ENCODE results near the gene SUCLG1. TPM values are rescaled to one million over a fixed set of nuclear protein-coding genes. Genes with fewer than 3 reads are reported as not detected.
A peak's percentile ranks its signal among the peaks of the same experiment; 100 is the strongest.

SUCLG1 gene
- total and polyA plus RNA-seq, 8 donors = 33.1 to 69.5 (median 43.0) TPM

- TF ChIP-seq, protein P1, sequence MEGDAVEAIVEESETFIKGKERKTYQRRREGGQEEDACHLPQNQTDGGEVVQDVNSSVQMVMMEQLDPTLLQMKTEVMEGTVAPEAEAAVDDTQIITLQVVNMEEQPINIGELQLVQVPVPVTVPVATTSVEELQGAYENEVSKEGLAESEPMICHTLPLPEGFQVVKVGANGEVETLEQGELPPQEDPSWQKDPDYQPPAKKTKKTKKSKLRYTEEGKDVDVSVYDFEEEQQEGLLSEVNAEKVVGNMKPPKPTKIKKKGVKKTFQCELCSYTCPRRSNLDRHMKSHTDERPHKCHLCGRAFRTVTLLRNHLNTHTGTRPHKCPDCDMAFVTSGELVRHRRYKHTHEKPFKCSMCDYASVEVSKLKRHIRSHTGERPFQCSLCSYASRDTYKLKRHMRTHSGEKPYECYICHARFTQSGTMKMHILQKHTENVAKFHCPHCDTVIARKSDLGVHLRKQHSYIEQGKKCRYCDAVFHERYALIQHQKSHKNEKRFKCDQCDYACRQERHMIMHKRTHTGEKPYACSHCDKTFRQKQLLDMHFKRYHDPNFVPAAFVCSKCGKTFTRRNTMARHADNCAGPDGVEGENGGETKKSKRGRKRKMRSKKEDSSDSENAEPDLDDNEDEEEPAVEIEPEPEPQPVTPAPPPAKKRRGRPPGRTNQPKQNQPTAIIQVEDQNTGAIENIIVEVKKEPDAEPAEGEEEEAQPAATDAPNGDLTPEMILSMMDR (IDR thresholded peaks at IDR 0.05) = no peak
- DNase-seq = no peak
- Histone ChIP-seq H3K4me3 (no peak overlapping the region), H3K27me3 (no peaks in the 10 kb centered on the region), H3K36me3 (peaks cover 0 to 3% (median 0%) of the 10 kb centered on the region in 3 donors), H3K27ac (no peak overlapping the region), H3K9me3 (no peaks in the 10 kb centered on the region), H3K4me1 (peaks cover 7 to 30% (median 24%) of the 10 kb centered on the region in 3 donors)
- no peak for ATAC-seq
- intact Hi-C loops (cut with DNase I) = no loop called here
- no peak for FAIRE-seq
- WGBS, 2 donors = 88 to 97% methylated on average over 3 of the region's 3 CpGs
These were observed 6.5 kb downstream of the SUCLG1 start for GRCh38 chr2:84452624-84453023.

DNA sequence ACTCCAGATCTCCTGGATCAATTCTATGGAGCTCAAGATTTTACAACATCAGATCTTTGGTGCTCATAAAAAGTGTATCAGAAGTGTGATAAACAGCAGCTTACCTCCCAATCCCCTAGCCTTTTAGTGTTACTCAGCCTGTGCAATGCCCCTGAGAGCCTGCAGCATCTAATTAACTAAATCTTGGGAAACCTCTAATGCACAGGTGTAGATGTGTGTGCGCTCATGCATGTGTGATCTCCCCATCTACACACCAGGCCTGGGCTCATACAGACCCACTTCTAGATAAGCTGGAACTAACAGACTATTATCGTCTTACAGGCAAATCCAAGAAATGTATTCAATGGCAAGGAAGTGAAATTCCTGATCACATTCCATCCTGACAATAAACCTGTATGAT, 7.5 kb downstream of the SUCLG1 start:
- 68 to 70% methylated on average over 2 of the region's 2 CpGs for WGBS, 2 donors
- peaks cover 7 to 19% (median 18%) of the 10 kb centered on the region in 3 donors for H3K4me1 ChIP-seq
- intact Hi-C loops (cut with DNase I) = no loop called here
- H3K4me3 ChIP-seq = no peak overlapping the region
- H3K27me3 ChIP-seq = no peaks in the 10 kb centered on the region
- ATAC-seq (peak in 1 of 4 donors; percentile 17), DNase-seq (no peak), FAIRE-seq (no peak)
- no peaks in the 10 kb centered on the region for H3K9me3 ChIP-seq
- H3K27ac ChIP-seq = no peak overlapping the region
- TF ChIP-seq, protein P1 (IDR thresholded peaks at IDR 0.05) = no peak
- peaks cover 0 to 3% (median 0%) of the 10 kb centered on the region in 3 donors for H3K36me3 ChIP-seq

DNA sequence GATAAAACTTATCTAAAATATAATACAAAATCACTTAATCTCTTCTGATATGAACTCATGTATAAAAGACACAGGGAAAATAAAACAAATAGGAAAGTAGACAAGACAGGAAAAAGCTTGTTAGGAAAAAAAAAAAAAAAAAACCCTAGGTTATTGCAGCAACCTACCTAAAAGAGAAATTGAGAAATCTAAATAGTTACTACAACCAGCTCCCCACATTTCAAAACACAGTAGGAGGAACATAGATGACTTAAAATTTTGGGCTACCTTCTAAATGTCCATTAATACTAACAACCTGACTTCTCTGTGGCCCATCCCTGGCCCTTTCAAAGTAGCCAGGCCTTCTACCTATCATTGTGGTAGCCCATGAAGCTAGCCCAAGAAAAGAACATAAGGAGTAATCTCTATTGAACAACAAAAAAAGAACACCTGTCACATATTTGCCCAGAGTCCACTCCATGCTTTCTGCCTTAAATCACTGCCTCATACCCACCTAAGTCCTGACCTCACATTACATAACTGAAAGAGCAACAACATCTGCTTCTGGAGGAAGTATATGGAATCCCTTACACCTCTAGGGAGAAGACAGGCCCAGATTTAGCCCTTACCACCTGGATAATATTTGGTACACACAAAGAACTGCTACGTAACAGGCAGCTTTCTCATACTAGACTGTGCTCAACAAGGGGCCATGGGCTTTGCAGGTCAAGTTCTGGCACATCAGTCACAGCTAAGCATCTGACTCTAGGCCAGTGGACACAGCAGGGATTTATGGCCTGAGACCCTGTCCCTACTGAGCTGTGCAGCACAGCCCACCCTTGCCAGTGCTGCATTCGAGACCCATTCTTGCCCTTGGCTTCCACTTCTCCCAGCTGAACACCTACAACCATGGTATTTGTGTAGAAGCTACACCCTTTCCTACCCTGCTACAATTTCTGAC, 8.5 kb downstream of the SUCLG1 start:
- DNase-seq = no peak
- Histone ChIP-seq H3K4me3 (no peak overlapping the region), H3K36me3 (peaks cover 0 to 3% (median 0%) of the 10 kb centered on the region in 3 donors), H3K9me3 (no peaks in the 10 kb centered on the region), H3K27ac (no peak overlapping the region), H3K27me3 (no peaks in the 10 kb centered on the region), H3K4me1 (peaks cover 7 to 13% (median 12%) of the 10 kb centered on the region in 3 donors)
- peak in 3 of 4 donors; percentile 43 to 56 (median 44) for ATAC-seq
- TF ChIP-seq, protein P1 (IDR thresholded peaks at IDR 0.05) = no peak
- 67 to 71% methylated on average over 2 of the region's 2 CpGs for WGBS, 2 donors
- intact Hi-C loops (cut with DNase I) = no loop called here
- no peak for FAIRE-seq

DNA sequence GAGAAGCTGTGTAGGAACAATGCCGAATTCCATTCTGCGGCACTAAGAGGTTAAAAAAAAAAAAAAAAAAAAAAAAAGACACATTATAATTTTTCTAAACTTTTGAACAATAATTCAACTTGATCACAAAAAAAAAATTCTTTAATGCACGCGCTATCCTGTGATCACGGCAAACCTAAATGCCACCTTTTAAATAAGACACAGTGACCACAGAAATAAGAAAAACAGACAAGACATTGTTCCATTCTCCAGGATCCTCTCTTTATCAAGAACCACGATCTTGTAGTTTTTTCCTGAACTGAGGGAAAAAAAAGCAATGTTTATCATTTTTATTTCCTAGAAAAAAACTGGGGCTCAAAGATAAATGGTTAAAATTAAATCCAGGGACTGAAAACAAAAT, 9.4 kb downstream of the SUCLG1 start:
- intact Hi-C loops (cut with DNase I) = no loop called here

More for the DNA sequence above, 9.4 kb downstream of the SUCLG1 start:
- DNase-seq = no peak
- H3K27me3 ChIP-seq = no peaks in the 10 kb centered on the region
- TF ChIP-seq, protein P1 (IDR thresholded peaks at IDR 0.05) = no peak
- WGBS, 2 donors = 82% methylated on average over 6 of the region's 6 CpGs
- no peaks in the 10 kb centered on the region for H3K9me3 ChIP-seq
- H3K4me3 ChIP-seq = no peak overlapping the region
- H3K27ac ChIP-seq = no peak overlapping the region
- FAIRE-seq = no peak
- ATAC-seq = no peak
- H3K36me3 ChIP-seq = peaks cover 0 to 3% (median 0%) of the 10 kb centered on the region in 3 donors
- H3K4me1 ChIP-seq = peaks cover 7 to 13% (median 12%) of the 10 kb centered on the region in 3 donors

Measured in pancreas (tissue), 10 donors.